ENCODE data around the gene SDR42E1. TPM values are rescaled to one million over a fixed set of nuclear protein-coding genes. Genes with fewer than 3 reads are reported as not detected.

The SDR42E1 gene
- total RNA-seq, 6 experiments from 2014 or later, result 3.4 to 5.9 (median 4.5) TPM

GRCh38 chr16:82004601-82005000 lies 6.7 kb downstream of the SDR42E1 start:
- intact Hi-C loops (cut with DNase I), result no loop called here
- no peaks in the 10 kb centered on the region for H3K4me1 ChIP-seq
- no peak for DNase-seq
- peak in 1 of 4 donors; percentile 20 for ATAC-seq
- WGBS (ENCODE audit: insufficient coverage, low coverage, low lambda C conversion rate, missing lambda C conversion rate), result 66% methylated on average over 5 of the region's 5 CpGs
- no peaks in the 10 kb centered on the region for H3K27me3 ChIP-seq
- H3K36me3 ChIP-seq, result peaks cover 0 to 7% (median 2%) of the 10 kb centered on the region in 4 donors
- no peak overlapping the region for H3K4me3 ChIP-seq
- H3K27ac ChIP-seq, result no peak overlapping the region
- no peaks in the 10 kb centered on the region for H3K9me3 ChIP-seq
- TF ChIP-seq POLR2A (IDR thresholded peaks at IDR 0.05), result no peak
- no peak for TF ChIP-seq CTCF (IDR thresholded peaks at IDR 0.05)

DNA sequence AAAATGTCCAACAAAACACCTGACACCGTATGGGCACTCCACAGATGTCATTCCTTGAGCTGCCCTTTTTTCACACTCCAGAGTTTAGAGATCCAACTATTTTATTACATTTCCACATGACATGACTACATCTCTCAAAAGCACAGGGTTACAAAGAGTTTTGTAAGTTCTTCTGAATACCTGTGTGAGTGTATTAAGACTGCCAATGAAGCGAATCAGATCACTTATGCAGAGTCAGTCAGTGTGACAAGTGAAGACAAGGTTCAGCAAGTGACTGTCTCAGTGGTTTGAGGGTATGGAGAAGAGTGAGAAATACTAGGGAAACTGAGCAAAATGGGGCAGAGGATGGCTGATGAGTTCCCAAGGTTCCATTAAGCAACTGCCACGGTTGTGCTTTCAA lies 8.4 kb downstream of the SDR42E1 start:
- Histone ChIP-seq H3K4me3 (no peak overlapping the region), H3K27ac (no peak overlapping the region), H3K4me1 (no peaks in the 10 kb centered on the region), H3K9me3 (no peaks in the 10 kb centered on the region), H3K27me3 (no peaks in the 10 kb centered on the region), H3K36me3 (peaks cover 0 to 14% (median 2%) of the 10 kb centered on the region in 4 donors)
- DNase-seq, result no peak
- ATAC-seq, result no peak
- intact Hi-C loops (cut with DNase I), result no loop called here
- WGBS (ENCODE audit: insufficient coverage, low coverage, low lambda C conversion rate, missing lambda C conversion rate), result 95% methylated on average over 3 of the region's 3 CpGs
- TF ChIP-seq POLR2A (IDR thresholded peaks at IDR 0.05) (no peak), CTCF (IDR thresholded peaks at IDR 0.05) (no peak)

DNA sequence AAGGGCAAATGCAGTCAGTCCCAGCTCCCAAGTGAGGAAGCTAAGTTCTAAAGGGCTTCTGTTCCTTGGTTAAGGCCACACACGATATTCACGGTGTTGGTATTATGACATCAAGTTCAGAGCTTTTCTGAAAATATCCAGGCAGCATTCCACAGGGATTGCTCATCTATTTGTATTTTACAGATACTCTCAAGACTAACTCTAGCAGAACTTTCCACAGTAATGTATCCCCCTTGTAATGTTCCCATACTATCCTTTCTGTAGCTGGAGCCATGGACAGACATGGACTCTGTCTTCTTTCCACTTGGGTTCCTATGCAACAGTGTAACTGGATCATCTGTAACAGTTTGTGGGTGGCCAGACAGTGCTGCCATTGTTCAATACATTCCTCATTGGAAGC lies 13.5 kb downstream of the SDR42E1 start:
- peaks cover 0 to 14% (median 2%) of the 10 kb centered on the region in 4 donors for H3K36me3 ChIP-seq
- ATAC-seq (peak in 2 of 4 donors; percentile 44 to 81), DNase-seq (no peak)
- intact Hi-C loops (cut with DNase I), result no loop called here
- WGBS (ENCODE audit: insufficient coverage, low coverage, low lambda C conversion rate, missing lambda C conversion rate), result 20% methylated on average over 2 of the region's 2 CpGs
- H3K4me3 ChIP-seq, result no peak overlapping the region
- no peak overlapping the region for H3K27ac ChIP-seq
- no peaks in the 10 kb centered on the region for H3K9me3 ChIP-seq
- H3K4me1 ChIP-seq, result no peaks in the 10 kb centered on the region
- H3K27me3 ChIP-seq, result no peaks in the 10 kb centered on the region
- TF ChIP-seq CTCF (IDR thresholded peaks at IDR 0.05) (no peak), POLR2A (IDR thresholded peaks at IDR 0.05) (no peak)

DNA sequence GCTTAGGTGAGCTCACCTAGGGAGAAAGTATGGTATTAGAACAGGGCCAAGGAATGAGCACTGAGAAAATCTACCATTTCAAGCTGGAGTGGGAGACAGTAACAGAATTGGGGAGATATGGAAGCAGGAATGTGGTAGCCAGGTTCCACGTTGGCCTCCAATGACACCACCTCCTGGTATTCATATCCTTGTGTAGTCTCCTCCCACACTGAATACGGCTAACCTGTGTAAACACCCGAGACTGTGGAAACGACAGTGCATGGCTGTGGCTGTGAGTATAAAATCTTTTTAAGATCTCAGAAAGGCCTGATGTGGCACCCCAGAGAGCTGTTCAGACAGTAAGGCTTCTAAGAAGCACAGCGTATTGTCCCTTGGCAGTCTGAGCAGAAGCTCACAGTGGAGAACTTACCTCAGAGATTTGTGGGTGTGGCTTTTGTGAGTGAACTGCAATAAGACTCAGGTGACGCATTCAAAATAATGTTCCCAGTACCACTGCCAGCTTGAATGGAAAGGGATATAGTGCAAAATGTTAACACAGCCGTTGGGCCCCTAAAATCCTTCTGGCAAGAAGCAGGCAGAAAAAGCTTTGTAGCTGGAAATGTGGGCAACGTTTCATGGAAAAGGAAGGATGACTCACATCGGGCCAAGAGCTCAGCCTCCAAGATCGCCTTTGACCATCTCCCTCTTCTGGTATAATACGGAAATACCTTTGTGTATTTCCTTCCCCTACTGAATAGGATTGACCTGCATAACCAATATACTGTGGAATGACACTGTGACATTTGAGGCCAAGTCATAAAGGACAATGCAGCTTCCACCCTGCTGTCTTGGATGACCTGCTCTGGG lies 14.4 kb downstream of the SDR42E1 start:
- ATAC-seq (peak; percentile 28 to 65 (median 52)), DNase-seq (no peak)
- Histone ChIP-seq H3K36me3 (peaks cover 0 to 14% (median 2%) of the 10 kb centered on the region in 4 donors), H3K9me3 (no peaks in the 10 kb centered on the region), H3K27ac (no peak overlapping the region), H3K27me3 (no peaks in the 10 kb centered on the region), H3K4me1 (no peaks in the 10 kb centered on the region), H3K4me3 (no peak overlapping the region)
- 59% methylated on average over 8 of the region's 11 CpGs for WGBS (ENCODE audit: insufficient coverage, low coverage, low lambda C conversion rate, missing lambda C conversion rate)
- intact Hi-C loops (cut with DNase I), result no loop called here
- TF ChIP-seq POLR2A (IDR thresholded peaks at IDR 0.05) (no peak), CTCF (IDR thresholded peaks at IDR 0.05) (peak in 1 of 4 donors; percentile 16)
